ENCODE data around the gene DNAJA3.
"Not testable (repeated sequence)": the region's sequence is repeated elsewhere in the genome, so short reads cannot be mapped to it uniquely, and the experiment has no call there.

DNAJA3 gene

DNA sequence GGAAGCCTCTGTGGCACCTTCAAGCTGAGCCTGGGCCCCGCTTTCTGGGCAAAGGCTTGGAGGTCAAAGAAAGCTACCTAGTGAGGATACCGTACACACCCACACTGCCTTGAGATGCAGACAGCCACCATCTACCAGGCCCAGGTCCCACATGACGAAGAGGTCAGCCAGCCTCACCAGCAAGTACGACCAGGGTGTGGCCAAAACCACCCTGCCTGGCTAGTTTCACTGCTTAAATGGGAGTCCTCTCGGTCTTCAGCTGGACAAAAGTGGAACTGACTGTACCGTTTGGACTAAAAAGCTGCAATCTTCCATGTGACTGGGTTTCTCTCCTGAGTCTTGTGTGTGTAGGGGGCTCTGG lies 32.4 kb upstream of the DNAJA3 start:
- DNase-seq (ENCODE audit: low read depth) = no peak
- TF ChIP-seq, protein P1, sequence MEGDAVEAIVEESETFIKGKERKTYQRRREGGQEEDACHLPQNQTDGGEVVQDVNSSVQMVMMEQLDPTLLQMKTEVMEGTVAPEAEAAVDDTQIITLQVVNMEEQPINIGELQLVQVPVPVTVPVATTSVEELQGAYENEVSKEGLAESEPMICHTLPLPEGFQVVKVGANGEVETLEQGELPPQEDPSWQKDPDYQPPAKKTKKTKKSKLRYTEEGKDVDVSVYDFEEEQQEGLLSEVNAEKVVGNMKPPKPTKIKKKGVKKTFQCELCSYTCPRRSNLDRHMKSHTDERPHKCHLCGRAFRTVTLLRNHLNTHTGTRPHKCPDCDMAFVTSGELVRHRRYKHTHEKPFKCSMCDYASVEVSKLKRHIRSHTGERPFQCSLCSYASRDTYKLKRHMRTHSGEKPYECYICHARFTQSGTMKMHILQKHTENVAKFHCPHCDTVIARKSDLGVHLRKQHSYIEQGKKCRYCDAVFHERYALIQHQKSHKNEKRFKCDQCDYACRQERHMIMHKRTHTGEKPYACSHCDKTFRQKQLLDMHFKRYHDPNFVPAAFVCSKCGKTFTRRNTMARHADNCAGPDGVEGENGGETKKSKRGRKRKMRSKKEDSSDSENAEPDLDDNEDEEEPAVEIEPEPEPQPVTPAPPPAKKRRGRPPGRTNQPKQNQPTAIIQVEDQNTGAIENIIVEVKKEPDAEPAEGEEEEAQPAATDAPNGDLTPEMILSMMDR (IDR thresholded peaks at IDR 0.05; ENCODE audit: low read depth, low read length, missing control alignments) = no peak
- no peak overlapping the region for H3K4me3 ChIP-seq (ENCODE audit: low read depth, low read length)

GRCh38 chr16:4393850-4394249 lies 31.8 kb upstream of the DNAJA3 start:
- not testable (repeated sequence) for H3K4me3 ChIP-seq (ENCODE audit: low read depth, low read length); DNase-seq (ENCODE audit: low read depth)

GRCh38 chr16:4395055-4395726 lies 30.5 kb upstream of the DNAJA3 start:
- no peak for DNase-seq (ENCODE audit: low read depth)
- no peak overlapping the region for H3K4me3 ChIP-seq (ENCODE audit: low read depth, low read length)
- TF ChIP-seq, protein P1 (IDR thresholded peaks at IDR 0.05; ENCODE audit: low read depth, low read length, missing control alignments) = no peak

DNA sequence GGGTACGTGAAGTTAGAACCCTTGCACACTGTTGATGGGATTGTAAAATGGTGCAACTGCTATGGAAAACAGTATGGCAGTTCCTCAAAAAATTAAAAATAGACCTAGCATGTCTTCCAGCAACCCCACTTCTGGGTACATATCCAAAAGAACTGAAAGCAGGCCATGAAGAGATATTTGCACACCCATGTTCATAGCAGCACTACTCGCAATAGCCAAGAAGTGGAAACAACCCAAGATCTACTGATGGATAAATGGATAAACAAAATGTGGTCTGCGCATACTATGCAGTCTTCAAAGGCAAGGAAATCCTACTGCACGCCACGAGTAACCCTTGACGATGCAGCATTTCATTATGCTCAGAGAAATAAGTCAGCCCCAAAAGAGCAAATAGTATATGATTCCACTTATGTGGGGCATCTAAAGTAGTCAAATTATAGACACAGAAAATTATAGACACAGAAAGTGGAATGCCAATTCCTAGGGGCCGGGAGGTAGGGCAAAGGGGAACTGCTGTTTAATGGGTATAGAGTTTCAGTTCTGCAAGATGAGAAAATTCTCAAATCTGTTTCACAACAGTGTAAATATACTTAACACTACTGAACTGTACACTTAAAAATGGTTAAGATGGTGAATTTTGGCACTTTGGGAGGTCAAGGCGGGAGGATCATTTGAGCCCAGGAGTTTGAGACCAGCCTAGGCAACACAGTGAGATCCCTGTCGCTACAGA lies 26.5 kb upstream of the DNAJA3 start:
- no peak overlapping the region for H3K4me3 ChIP-seq (ENCODE audit: low read depth, low read length)
- no peak for DNase-seq (ENCODE audit: low read depth)
- TF ChIP-seq, protein P1 (IDR thresholded peaks at IDR 0.05; ENCODE audit: low read depth, low read length, missing control alignments) = no peak

DNA sequence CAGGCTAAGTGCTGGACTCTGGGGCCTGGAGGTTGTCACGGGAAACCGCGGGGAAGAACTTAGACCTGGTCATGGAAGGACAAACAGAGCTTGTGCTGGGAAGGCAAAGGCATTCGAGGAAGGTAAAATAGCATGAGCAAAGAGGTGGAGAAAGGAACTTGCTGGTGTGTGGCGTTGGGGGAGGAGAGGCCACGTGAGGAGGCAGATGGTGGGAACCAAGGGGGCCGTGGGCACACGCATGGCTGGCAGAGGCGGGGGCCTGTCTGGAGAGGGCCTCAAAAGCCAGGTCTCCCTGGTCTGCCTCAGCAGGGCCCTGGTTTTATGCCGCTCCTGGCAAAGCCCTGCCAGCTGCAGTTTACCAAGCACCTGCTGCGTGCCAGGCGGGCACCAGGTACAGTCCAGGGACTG lies 24.6 kb upstream of the DNAJA3 start:
- no peak for DNase-seq (ENCODE audit: low read depth)
- TF ChIP-seq, protein P1 (IDR thresholded peaks at IDR 0.05; ENCODE audit: low read depth, low read length, missing control alignments) = no peak
- H3K4me3 ChIP-seq (ENCODE audit: low read depth, low read length) = no peak overlapping the region

DNA sequence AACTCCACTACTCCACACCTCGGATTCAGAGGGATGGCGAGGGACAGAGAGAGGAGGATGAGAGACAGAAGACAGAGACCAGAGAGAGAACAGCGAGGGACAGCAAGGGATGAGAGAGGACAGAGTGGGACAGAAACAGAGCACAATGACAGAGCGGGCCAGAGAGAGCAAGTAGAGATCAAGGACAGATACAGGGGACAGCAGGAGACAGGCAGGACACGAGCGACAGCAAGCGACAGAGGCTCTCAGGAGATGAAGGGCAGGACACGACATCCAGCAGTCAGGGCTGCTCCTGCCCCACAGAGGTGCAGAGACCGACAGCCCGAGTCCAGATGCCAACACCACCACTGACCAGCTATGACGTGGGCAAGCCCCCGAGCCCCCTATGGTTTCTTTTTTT lies 24.2 kb upstream of the DNAJA3 start:
- DNase-seq (ENCODE audit: low read depth) = no peak
- TF ChIP-seq, protein P1 (IDR thresholded peaks at IDR 0.05; ENCODE audit: low read depth, low read length, missing control alignments) = no peak
- H3K4me3 ChIP-seq (ENCODE audit: low read depth, low read length) = no peak overlapping the region

GRCh38 chr16:4402439-4403132 lies 23.1 kb upstream of the DNAJA3 start:
- H3K4me3 ChIP-seq (ENCODE audit: low read depth, low read length) = no peak overlapping the region
- DNase-seq (ENCODE audit: low read depth) = no peak
- TF ChIP-seq, protein P1 (IDR thresholded peaks at IDR 0.05; ENCODE audit: low read depth, low read length, missing control alignments) = peak; percentile 90

Measured in GM12864 (cell line).